Adrenal gland (tissue), 12 donors: ENCODE data around the gene INTS15. TPM values are rescaled to one million over a fixed set of nuclear protein-coding genes. Genes with fewer than 3 reads are reported as not detected.
"Not testable (repeated sequence)": the region's sequence is repeated elsewhere in the genome, so short reads cannot be mapped to it uniquely, and the experiment has no call there.

Experiments
- DNase-seq, 7 donors: peaks; one replicate each; pipeline ENCODE4 v3.0.0-alpha.2; 2019 to 2020
- H3K27ac ChIP-seq, 5 donors: fragments of 200-600 bp; sonication (generic) in 4 of 5; 1 replicate in 3 of 5; 2 replicates in 2 of 5; pipeline versions ENCODE4 v1.5.1 to v1.8.0; 2016 to 2020; ENCODE audit warnings: mild to moderate bottlenecking in 1 of 5
- H3K27me3 ChIP-seq: fragments of 200-600 bp; 2 replicates; pipeline ENCODE4 v1.8.0; 2021
- H3K36me3 ChIP-seq, 2 donors: fragments of 200-600 bp; replicated peaks in 1 of 2; 1 replicate in 1 of 2; 2 replicates in 1 of 2; pipeline versions ENCODE4 v1.5.1 to v1.8.0; 2018 to 2022
- H3K4me1 ChIP-seq, 2 donors: fragments of 200-600 bp; replicated peaks in 1 of 2; 1 replicate in 1 of 2; 2 replicates in 1 of 2; pipeline versions ENCODE4 v1.5.1 to v1.8.0; 2018 to 2021
- H3K4me3 ChIP-seq, 4 donors: fragments of 200-600 bp; sonication (generic) in 3 of 4; one replicate each; pipeline ENCODE4 v1.5.1; 2016 to 2018
- H3K9me3 ChIP-seq, 3 donors: fragments of 200-600 bp; sonication (generic) in 1 of 3; replicated peaks in 1 of 3; 1 replicate in 2 of 3; 2 replicates in 1 of 3; pipeline versions ENCODE4 v1.5.1 to v1.8.0; 2016 to 2021
- POLR2A ChIP-seq, 2 donors: fragments of 450-650 bp; IDR thresholded peaks; one replicate each; pipeline ENCODE4 v1.6.1; 2017; ENCODE audit warnings: antibody characterized with exemption in 2 of 2, mild to moderate bottlenecking in 2 of 2, moderate library complexity in 1 of 2
- WGBS, 4 donors: extraction: QIAGEN DNeasy Blood & Tissue Kit in 2 of 4; methylation state at CpG; one replicate each; pipeline versions ENCODE4 v1.1.5 to v1.1.7; 2013 to 2017; 5-methylcytosine and 5-hydroxymethylcytosine counted together
- intact Hi-C, 2 donors: fragments of 100-400 bp; cut with DNase I; formaldehyde crosslinking; loops; one replicate each; pipeline versions ENCODE4 v1.14.1 to v1.15.0; 2022 to 2023
- polyA plus RNA-seq, 3 donors: library from polyadenylated mRNA; stranded (reverse); fragments of 200-250 nt in 2 of 3; fragments of 350-450 nt in 1 of 3; fragmentation: Illumina TruSeq in 1 of 3; extraction: RNeasy Lipid Tissue Mini Kit (QIAGEN cat#74804) in 1 of 3; gene quantifications; one replicate each; pipeline ENCODE4 v1.2.3, GENCODE V29; 2013 to 2014
- total RNA-seq, 9 donors: library from RNA; depleted of rRNA in 4 of 9; stranded (reverse); fragments of >200 nt in 4 of 9; fragments of 120-200 nt in 1 of 9; fragmentation: NEBNext Ultra II Directional in 1 of 9; extraction: Animal tissue kit (Norgen Biotek cat#: 25700) in 1 of 9; gene quantifications; one replicate each; pipeline versions ENCODE4 v1.1.0 to v1.2.4, GENCODE V29; 2013 to 2023
- TF ChIP-seq, protein P1 (sequence below), 6 experiments: fragments of 450-650 bp in 4 of 6; fragments of 200-600 bp in 2 of 6; sonication (generic) in 1 of 6; IDR thresholded peaks; 1 replicate in 5 of 6; 2 replicates in 1 of 6; pipeline versions ENCODE4 v1.5.1 to v1.8.0; 2016 to 2021; ENCODE audit warnings: antibody characterized with exemption in 6 of 6, mild to moderate bottlenecking in 2 of 6, moderate library complexity in 1 of 6
- donor health status: healthy with polysubstance abuse.
- donor health status: Bipolar disorder and iron deficiency.
- donor health status: DM: yes; HTN: yes; CAD: no.
- donor health status: DM: no; HTN: no; CAD: no.
- donor health status: DM: no; HTN: no; CAD: no.
- donor health status: DM: yes; HTN: yes; CAD: no.

Gene INTS15
- total and polyA plus RNA-seq, 12 donors, result 14.5 to 36.2 (median 26.0) TPM

DNA sequence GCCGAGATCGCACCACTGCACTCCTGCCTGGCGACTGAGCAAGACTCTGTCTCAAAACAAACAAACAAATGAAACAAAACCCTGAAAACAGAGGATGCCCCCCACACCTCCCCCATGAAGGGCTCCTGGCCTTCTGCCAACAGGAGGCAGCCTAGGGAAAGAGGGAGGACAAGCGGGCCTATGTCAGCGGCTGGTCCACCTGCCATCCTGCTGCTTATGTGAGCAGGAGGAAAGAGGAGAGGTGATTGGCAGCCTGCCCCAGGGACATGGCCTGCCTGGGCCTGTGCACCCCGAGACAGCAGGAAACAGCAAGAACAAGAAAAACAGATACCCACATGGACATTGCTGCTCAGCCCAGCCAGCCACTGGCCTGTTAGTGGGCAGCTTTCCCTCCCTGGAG lies 38.2 kb downstream of the INTS15 start:
- WGBS, 4 donors, result 74 to 87% (median 81%) methylated on average over 6 of the region's 6 CpGs
- DNase-seq, result no peak
- Histone ChIP-seq H3K4me3 (no peak overlapping the region), H3K36me3 (no peaks in the 10 kb centered on the region), H3K4me1 (no peaks in the 10 kb centered on the region), H3K9me3 (no peaks in the 10 kb centered on the region), H3K27ac (no peak overlapping the region), H3K27me3 (no peaks in the 10 kb centered on the region)
- intact Hi-C loops, result no loop called here
- TF ChIP-seq, protein P1, sequence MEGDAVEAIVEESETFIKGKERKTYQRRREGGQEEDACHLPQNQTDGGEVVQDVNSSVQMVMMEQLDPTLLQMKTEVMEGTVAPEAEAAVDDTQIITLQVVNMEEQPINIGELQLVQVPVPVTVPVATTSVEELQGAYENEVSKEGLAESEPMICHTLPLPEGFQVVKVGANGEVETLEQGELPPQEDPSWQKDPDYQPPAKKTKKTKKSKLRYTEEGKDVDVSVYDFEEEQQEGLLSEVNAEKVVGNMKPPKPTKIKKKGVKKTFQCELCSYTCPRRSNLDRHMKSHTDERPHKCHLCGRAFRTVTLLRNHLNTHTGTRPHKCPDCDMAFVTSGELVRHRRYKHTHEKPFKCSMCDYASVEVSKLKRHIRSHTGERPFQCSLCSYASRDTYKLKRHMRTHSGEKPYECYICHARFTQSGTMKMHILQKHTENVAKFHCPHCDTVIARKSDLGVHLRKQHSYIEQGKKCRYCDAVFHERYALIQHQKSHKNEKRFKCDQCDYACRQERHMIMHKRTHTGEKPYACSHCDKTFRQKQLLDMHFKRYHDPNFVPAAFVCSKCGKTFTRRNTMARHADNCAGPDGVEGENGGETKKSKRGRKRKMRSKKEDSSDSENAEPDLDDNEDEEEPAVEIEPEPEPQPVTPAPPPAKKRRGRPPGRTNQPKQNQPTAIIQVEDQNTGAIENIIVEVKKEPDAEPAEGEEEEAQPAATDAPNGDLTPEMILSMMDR (IDR thresholded peaks at IDR 0.05), result no peak
- no peak for TF ChIP-seq POLR2A (IDR thresholded peaks at IDR 0.05)

DNA sequence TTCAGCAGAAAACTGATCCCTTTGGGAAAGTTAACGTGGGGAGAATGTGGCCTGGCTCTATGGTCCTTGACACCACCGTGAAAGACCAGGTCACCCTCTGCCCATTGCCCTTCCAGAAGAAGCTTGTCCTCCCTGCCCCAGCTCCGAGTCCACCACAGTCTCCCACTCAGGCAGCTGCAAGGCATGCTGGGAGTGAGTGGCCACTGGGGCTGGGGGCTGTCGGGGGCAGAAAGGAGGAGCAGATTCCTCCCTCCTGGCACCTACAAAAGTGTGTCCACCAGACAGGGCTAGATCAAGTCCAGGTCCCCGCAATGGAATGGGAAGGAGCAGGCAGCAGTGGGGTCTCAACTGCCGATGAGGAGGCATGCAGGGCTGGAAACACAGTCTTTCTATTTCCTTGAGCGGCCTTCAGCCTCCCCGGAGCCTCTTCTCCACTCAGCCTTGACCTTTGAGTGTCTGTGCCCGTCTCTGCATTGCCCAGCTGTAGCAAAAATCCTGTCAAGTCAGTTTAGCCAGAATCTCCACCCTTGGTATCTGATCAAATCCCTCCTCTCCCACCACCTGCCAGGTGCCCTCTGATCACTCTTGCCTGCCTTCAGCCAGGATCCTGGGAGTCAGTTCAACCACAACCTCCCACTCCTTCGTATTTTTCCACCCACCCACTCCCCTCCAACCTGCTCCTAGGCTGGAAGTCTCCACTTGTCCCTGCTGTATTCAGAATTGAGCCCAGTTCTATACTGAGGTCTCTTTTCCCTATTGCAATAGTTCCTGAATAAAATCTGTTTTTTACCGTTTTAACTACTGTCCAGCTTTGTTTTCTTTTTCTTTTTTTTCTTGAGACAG lies 40.4 kb downstream of the INTS15 start:
- Histone ChIP-seq H3K9me3 (no peaks in the 10 kb centered on the region), H3K4me3 (no peak overlapping the region), H3K36me3 (no peaks in the 10 kb centered on the region), H3K4me1 (no peaks in the 10 kb centered on the region), H3K27ac (no peak overlapping the region), H3K27me3 (no peaks in the 10 kb centered on the region)
- intact Hi-C loops, result no loop called here
- TF ChIP-seq POLR2A (IDR thresholded peaks at IDR 0.05), result no peak
- TF ChIP-seq, protein P1 (IDR thresholded peaks at IDR 0.05), result no peak
- no peak for DNase-seq
- 49 to 51% (median 51%) methylated on average over 9 to 11 of the region's 11 CpGs for WGBS, 4 donors

DNA sequence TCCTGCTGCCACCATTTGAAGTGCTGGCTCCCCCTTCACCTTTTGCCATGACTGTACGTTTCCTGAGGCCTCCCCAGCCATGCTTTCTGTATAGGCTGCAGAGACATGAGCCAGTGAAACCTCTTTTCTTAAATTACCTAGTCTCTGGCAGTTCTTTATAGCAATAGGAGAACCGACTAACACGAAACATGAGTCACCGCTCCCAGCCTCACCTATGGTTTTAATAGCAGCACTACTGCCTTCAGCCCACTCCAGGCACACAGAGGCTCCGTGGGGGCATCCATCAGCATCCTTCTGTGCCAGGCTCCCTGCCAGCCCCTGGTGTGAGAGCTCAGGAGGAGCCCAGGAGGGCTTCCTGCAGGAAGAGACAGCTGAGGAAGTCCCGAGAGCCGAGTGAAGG lies 41.8 kb downstream of the INTS15 start:
- intact Hi-C loops, result no loop called here
- no peak for DNase-seq
- Histone ChIP-seq H3K36me3 (no peaks in the 10 kb centered on the region), H3K9me3 (no peaks in the 10 kb centered on the region), H3K27me3 (no peaks in the 10 kb centered on the region), H3K27ac (no peak overlapping the region), H3K4me1 (peaks cover 0 to 4% of the 10 kb centered on the region in 2 donors), H3K4me3 (no peak overlapping the region)
- TF ChIP-seq, protein P1 (IDR thresholded peaks at IDR 0.05), result no peak
- WGBS, 4 donors, result 73 to 86% (median 79%) methylated on average over 7 of the region's 7 CpGs

DNA sequence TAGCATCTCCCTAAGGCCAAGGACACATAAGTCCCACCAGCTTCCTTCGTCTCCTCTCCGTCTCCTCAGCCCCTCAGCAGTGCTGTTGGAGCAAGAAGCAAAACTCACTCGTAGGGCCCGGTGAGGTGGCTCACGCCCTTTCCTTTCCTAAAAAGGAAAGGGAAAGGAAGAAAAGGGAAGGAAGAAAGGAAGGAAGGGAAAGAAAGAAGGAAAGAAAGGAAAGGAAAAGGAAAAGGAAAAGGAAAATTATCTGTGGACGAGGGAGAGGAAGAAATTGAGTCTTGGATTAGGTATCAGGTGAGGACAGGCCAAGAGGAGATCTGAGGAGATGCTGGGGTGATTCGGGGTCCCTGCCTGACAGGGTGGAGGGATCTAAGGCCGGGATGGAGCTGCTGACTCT lies 44.2 kb downstream of the INTS15 start:
- TF ChIP-seq, protein P1 (IDR thresholded peaks at IDR 0.05), result no peak
- no peak for TF ChIP-seq POLR2A (IDR thresholded peaks at IDR 0.05)
- Histone ChIP-seq H3K4me1 (peaks cover 0 to 16% of the 10 kb centered on the region in 2 donors), H3K27ac (no peak overlapping the region), H3K4me3 (no peak overlapping the region), H3K36me3 (no peaks in the 10 kb centered on the region), H3K27me3 (no peaks in the 10 kb centered on the region), H3K9me3 (no peaks in the 10 kb centered on the region)
- intact Hi-C loops, result no loop called here
- DNase-seq, result no peak
- WGBS, 4 donors, result 77 to 83% (median 80%) methylated on average over 8 of the region's 8 CpGs

DNA sequence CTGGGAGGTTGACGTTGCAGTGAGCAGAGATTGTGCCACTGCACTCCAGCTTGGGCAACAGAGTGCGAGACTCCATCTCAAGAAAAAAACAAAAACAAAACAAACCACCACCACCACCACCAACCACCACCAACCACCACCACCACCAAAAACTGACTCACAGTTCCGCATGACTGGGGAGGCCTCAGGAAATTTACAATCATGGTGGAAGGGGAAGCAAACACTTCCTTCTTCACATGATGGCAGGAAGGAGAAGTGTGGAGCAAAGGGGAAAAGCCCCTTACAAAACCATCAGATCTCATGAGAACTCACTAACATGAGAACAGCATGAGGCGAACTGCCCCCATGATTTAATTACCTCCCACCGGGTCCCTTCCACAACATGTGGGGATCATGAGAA lies 45.1 kb downstream of the INTS15 start:
- H3K4me1 ChIP-seq, result peaks cover 0 to 16% of the 10 kb centered on the region in 2 donors
- 79 to 83% (median 81%) methylated on average over 5 of the region's 5 CpGs for WGBS, 4 donors
- DNase-seq, H3K9me3 ChIP-seq, H3K27me3 ChIP-seq, intact Hi-C loops, H3K27ac ChIP-seq, H3K36me3 ChIP-seq, H3K4me3 ChIP-seq: not testable (repeated sequence)
